Measurements from ENCODE around the gene WWOX. TPM values are rescaled to one million over a fixed set of nuclear protein-coding genes. Genes with fewer than 3 reads are reported as not detected.

The WWOX gene
- total and polyA plus RNA-seq, 2 of the 13 experiments (the other 11 are each of a cell fraction or from before 2014, with no cell fraction given): 9.1 to 37.4 TPM

DNA sequence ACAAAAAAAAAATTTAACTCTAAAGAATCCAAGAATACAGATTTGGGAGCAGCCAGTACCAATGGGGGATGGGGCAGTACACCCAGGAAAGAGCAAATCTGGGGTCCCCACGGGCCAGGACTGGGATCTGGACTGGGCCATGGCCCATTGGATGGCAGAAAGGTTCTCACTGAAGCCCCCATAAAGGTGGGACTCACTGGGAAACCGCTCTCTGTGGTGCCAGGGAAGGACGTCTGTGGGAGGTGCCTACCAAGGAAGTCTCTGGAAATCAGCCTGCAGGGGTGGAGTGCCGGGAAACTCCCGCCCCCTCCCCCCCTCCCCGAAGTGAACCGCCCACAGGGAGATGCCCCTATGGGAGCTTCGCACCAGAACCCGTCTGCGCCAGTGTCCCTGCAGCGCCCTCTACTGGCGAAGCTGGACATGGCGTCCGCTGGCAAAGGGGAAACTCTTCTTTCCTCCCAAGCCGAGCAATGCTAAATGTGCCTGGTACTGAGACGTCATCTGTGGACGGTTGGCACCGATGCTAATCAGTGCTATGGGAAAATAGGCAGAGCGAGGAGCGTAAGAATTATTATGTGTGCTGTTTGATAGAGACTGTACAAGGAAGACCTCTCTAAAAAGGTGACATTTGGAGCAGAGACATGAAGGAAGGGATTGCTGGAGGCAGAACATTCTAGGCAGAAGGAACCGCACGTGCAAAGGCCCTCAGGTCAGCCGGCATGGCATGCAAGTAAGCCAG, 671.1 kb downstream of the WWOX start (continued):
- TF ChIP-seq ZFP41 (CRISPR knock-in tag; IDR thresholded peaks at IDR 0.05; ENCODE audit: borderline replicate concordance) (no peak), ZNF335 (CRISPR knock-in tag; IDR thresholded peaks at IDR 0.05) (0 out of 2 replicates have a peak, but pooled peaks have one; percentile 52), PAX8 (CRISPR knock-in tag; IDR thresholded peaks at IDR 0.05; ENCODE audit: borderline replicate concordance) (no peak), ZNF282 (IDR thresholded peaks at IDR 0.05; ENCODE audit: partially characterized antibody) (no peak), HDAC2 (CRISPR knock-in tag; IDR thresholded peaks at IDR 0.05) (peak; percentile 21; the same call in 1 of the 2 replicates), ZNF589 (CRISPR knock-in tag; conservative IDR thresholded peaks at IDR 0.05) (no peak), JUNB (CRISPR knock-in tag; IDR thresholded peaks at IDR 0.05; ENCODE audit: borderline replicate concordance) (no peak), ZNF124 (CRISPR knock-in tag; IDR thresholded peaks at IDR 0.05) (no peak), HIVEP1 (CRISPR knock-in tag; IDR thresholded peaks at IDR 0.05) (peak; percentile 63; the same call in 1 of the 2 replicates), CCDC6 (CRISPR knock-in tag; IDR thresholded peaks at IDR 0.05) (no peak), PCBP1 (IDR thresholded peaks at IDR 0.05; ENCODE audit: borderline replicate concordance, low read depth, low read length) (no peak), NR1H2 (CRISPR knock-in tag; IDR thresholded peaks at IDR 0.05; ENCODE audit: borderline replicate concordance, low read depth) (no peak), ZNF780A (CRISPR knock-in tag; IDR thresholded peaks at IDR 0.05) (no peak), ZFP91 (CRISPR knock-in tag; IDR thresholded peaks at IDR 0.05; ENCODE audit: borderline replicate concordance) (peak; percentile 66; the same call in 1 of the 2 replicates), FOXO1 (CRISPR knock-in tag; IDR thresholded peaks at IDR 0.05) (peak; percentile 57; the same call in 1 of the 2 replicates), ZNF569 (CRISPR knock-in tag; IDR thresholded peaks at IDR 0.05; ENCODE audit: borderline replicate concordance) (no peak), ZFAT (CRISPR knock-in tag; conservative IDR thresholded peaks at IDR 0.05) (no peak), EZH2 (conservative IDR thresholded peaks at IDR 0.05; ENCODE audit: low read depth, low read length) (no peak), ZBTB20 (CRISPR knock-in tag; IDR thresholded peaks at IDR 0.05; ENCODE audit: borderline replicate concordance, low read depth) (no peak), SALL1 (CRISPR knock-in tag; IDR thresholded peaks at IDR 0.05) (peak; percentile 81), RERE (CRISPR knock-in tag; IDR thresholded peaks at IDR 0.05; ENCODE audit: low read depth) (no peak)
- TF ChIP-seq, protein P1, sequence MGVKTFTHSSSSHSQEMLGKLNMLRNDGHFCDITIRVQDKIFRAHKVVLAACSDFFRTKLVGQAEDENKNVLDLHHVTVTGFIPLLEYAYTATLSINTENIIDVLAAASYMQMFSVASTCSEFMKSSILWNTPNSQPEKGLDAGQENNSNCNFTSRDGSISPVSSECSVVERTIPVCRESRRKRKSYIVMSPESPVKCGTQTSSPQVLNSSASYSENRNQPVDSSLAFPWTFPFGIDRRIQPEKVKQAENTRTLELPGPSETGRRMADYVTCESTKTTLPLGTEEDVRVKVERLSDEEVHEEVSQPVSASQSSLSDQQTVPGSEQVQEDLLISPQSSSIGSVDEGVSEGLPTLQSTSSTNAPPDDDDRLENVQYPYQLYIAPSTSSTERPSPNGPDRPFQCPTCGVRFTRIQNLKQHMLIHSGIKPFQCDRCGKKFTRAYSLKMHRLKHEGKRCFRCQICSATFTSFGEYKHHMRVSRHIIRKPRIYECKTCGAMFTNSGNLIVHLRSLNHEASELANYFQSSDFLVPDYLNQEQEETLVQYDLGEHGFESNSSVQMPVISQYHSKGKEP (CRISPR knock-in tag; IDR thresholded peaks at IDR 0.05): no peak
